Urothelium cell line (cell line): Measurements from ENCODE around the gene CCDC8.
"Not testable (repeated sequence)": the region's sequence is repeated elsewhere in the genome, so short reads cannot be mapped to it uniquely, and the experiment has no call there.

ENCODE experiments used
- DNase-seq: peaks from one replicate; pipeline ENCODE4 v3.0.0; 2011; ENCODE audit warnings: low spot score, mixed read lengths
- FAIRE-seq: peaks from 2 replicates; lab custom pipeline; 2011; peaks lifted over from hg19 to GRCh38; lab: Jason Lieb, UNC

The CCDC8 gene

GRCh38 chr19:46413262-46414031 lies at the start of gene CCDC8:
TSS of gene CCDC8 (minus strand) at chr19:46413564. CDS start at chr19:46412810, 754 bp downstream.
- peak; percentile 59 for DNase-seq
- FAIRE-seq = no peak

- DNase-seq (no peak), FAIRE-seq (no peak)
Observed at GRCh38 chr19:46461537-46461936, 48.2 kb upstream of the CCDC8 start.

- FAIRE-seq (no peak), DNase-seq (no peak)
Observed at GRCh38 chr19:46460981-46461380, 47.6 kb upstream of the CCDC8 start.

- DNase-seq = no peak
Observed at GRCh38 chr19:46460055-46460454, 46.7 kb upstream of the CCDC8 start.

GRCh38 chr19:46456930-46457329 lies 43.6 kb upstream of the CCDC8 start:
- FAIRE-seq (no peak), DNase-seq (no peak)

More at GRCh38 chr19:46460055-46460454, 46.7 kb upstream of the CCDC8 start:
- FAIRE-seq = no peak

- FAIRE-seq (no peak), DNase-seq (no peak)
Observed at GRCh38 chr19:46454244-46454643, 40.9 kb upstream of the CCDC8 start.

- FAIRE-seq = no peak
- no peak for DNase-seq
Observed at GRCh38 chr19:46453661-46454060, 40.3 kb upstream of the CCDC8 start.

GRCh38 chr19:46452186-46452585 lies 38.8 kb upstream of the CCDC8 start:
- no peak for FAIRE-seq
- DNase-seq = no peak

GRCh38 chr19:46451352-46451751 lies 38.0 kb upstream of the CCDC8 start:
- FAIRE-seq (no peak), DNase-seq (no peak)

- DNase-seq = no peak
- FAIRE-seq = no peak
Observed at GRCh38 chr19:46450737-46451136, 37.4 kb upstream of the CCDC8 start.

- DNase-seq (no peak), FAIRE-seq (no peak)
Observed at GRCh38 chr19:46449228-46449627, 35.9 kb upstream of the CCDC8 start.

GRCh38 chr19:46448601-46449000 lies 35.2 kb upstream of the CCDC8 start:
- no peak for FAIRE-seq

GRCh38 chr19:46447824-46448223 lies 34.5 kb upstream of the CCDC8 start:
- FAIRE-seq = no peak

More at GRCh38 chr19:46448601-46449000, 35.2 kb upstream of the CCDC8 start:
- no peak for DNase-seq

GRCh38 chr19:46447006-46447405 lies 33.6 kb upstream of the CCDC8 start:
- no peak for DNase-seq
- FAIRE-seq = no peak

More at GRCh38 chr19:46447824-46448223, 34.5 kb upstream of the CCDC8 start:
- no peak for DNase-seq

- FAIRE-seq (no peak), DNase-seq (no peak)
Observed at GRCh38 chr19:46446021-46446420, 32.7 kb upstream of the CCDC8 start.

GRCh38 chr19:46442808-46443450 lies 29.6 kb upstream of the CCDC8 start:
- peak; percentile 63 for DNase-seq
- no peak for FAIRE-seq

GRCh38 chr19:46441866-46442265 lies 28.5 kb upstream of the CCDC8 start:
- FAIRE-seq (no peak), DNase-seq (no peak)

GRCh38 chr19:46435689-46436088 lies 22.3 kb upstream of the CCDC8 start:
- FAIRE-seq, DNase-seq: not testable (repeated sequence)

GRCh38 chr19:46435009-46435408 lies 21.6 kb upstream of the CCDC8 start:
- DNase-seq (no peak), FAIRE-seq (no peak)

- not testable (repeated sequence) for FAIRE-seq, DNase-seq
Observed at GRCh38 chr19:46433470-46433869, 20.1 kb upstream of the CCDC8 start.

- FAIRE-seq (no peak), DNase-seq (no peak)
Observed at GRCh38 chr19:46431824-46432223, 18.5 kb upstream of the CCDC8 start.

- DNase-seq = no peak
- FAIRE-seq = no peak
Observed at GRCh38 chr19:46429999-46430398, 16.6 kb upstream of the CCDC8 start.
